Stomach (tissue), 4 donors: ENCODE data around the gene RTN4R.
"Not testable (repeated sequence)": the region's sequence is repeated elsewhere in the genome, so short reads cannot be mapped to it uniquely, and the experiment has no call there.

ENCODE experiments used
- POLR2A ChIP-seq, 4 donors: fragments of 450-650 bp; IDR thresholded peaks; one replicate each; pipeline ENCODE4 v1.6.1; 2016; ENCODE audit warnings: antibody characterized with exemption in 4 of 4, control low read depth in 2 of 4, mild to moderate bottlenecking in 1 of 4, moderate library complexity in 1 of 4
- TF ChIP-seq, protein P1 (sequence below), 7 experiments: fragments of 450-650 bp in 4 of 7; fragments of 200-600 bp in 3 of 7; sonication (generic) in 3 of 7; IDR thresholded peaks; one replicate each; pipeline ENCODE4 v1.5.1; 2016 to 2019; ENCODE audit warnings: antibody characterized with exemption in 7 of 7, control low read depth in 2 of 7, mild to moderate bottlenecking in 1 of 7

DNA sequence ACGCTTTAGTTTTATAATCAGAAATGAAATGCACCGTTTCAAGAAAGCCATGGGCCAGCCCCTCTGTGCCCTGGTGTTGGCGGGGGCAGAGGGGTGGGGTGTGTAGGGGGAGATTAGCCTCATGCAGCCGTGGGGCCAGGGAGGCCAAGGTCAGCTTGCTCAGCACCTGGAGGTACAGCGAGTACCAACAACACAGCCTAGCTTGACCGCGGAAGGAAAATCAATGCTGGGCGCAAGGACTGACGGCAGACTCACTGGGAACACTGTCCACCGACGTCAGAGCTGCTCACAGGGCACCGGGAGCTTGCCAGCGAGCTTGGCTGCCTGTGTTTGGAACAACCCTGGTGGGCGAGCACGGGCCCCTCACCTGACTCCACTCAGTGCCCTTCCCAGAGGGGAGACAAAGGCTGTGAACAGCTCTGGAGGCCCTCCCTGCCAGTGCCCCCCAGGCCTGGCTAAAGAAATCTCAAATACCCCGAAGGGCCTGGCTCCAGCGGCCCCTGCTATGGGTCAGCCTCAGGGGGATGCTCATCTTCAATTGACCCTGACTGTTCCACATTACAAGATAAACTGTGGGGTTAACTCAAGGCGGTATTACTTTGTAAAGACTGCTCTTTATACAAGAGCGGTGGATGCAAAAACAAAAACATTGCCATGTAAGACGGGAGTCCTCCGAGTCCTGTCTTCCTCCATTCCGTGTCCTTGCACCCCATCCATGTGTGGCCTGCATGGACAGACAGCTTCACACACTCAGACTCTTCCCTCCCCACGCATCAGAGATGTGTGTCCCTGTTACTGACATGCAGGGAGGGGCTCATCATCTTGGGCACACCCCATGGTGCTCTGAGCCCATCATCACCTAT, 21.3 kb upstream of the RTN4R start:
- TF ChIP-seq, protein P1, sequence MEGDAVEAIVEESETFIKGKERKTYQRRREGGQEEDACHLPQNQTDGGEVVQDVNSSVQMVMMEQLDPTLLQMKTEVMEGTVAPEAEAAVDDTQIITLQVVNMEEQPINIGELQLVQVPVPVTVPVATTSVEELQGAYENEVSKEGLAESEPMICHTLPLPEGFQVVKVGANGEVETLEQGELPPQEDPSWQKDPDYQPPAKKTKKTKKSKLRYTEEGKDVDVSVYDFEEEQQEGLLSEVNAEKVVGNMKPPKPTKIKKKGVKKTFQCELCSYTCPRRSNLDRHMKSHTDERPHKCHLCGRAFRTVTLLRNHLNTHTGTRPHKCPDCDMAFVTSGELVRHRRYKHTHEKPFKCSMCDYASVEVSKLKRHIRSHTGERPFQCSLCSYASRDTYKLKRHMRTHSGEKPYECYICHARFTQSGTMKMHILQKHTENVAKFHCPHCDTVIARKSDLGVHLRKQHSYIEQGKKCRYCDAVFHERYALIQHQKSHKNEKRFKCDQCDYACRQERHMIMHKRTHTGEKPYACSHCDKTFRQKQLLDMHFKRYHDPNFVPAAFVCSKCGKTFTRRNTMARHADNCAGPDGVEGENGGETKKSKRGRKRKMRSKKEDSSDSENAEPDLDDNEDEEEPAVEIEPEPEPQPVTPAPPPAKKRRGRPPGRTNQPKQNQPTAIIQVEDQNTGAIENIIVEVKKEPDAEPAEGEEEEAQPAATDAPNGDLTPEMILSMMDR (IDR thresholded peaks at IDR 0.05), result not testable (repeated sequence)
- TF ChIP-seq POLR2A (IDR thresholded peaks at IDR 0.05), result not testable (repeated sequence)
